ENCODE measurements around the gene BCL2. TPM values are rescaled to one million over a fixed set of nuclear protein-coding genes. Genes with fewer than 3 reads are reported as not detected.

The BCL2 gene
- total RNA-seq, 1 experiment from 2014 or later = 2.5 TPM

DNA sequence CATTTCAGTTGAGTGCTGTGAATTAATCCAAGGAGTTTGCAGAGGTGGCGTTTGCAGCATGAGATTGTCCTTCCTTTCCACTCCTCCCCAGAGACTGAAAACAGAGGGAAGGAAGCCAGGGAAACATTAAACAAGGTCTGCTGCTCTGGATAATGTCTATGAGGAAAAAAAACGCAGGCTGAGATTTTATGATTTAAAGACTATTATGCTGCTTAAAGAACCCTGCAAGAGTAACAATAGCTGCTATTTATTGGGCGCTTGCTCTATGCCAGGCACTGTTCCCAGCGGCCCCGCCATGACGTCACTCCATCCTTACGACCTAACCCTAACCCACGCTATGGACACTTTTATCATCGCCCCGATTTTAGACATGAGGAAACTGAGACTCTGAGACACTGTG, 222.4 kb downstream of the BCL2 start:
- no TSS peak for BruUV-seq (replicated peaks)
- ATAC-seq = no peak
- RAD21 ChIA-PET (ENCODE audit: low non-redundant PET in 1 of 2, low total read pairs in 2 of 2, uncharacterized antibody in 2 of 2, unreplicated experiment in 2 of 2) = no interaction called here

More for the DNA sequence above, 222.4 kb downstream of the BCL2 start:
- TF ChIP-seq SRF (IDR thresholded peaks at IDR 0.05; ENCODE audit: low read depth) (no peak), JUND (IDR thresholded peaks at IDR 0.05) (no peak), EZH2 (IDR thresholded peaks at IDR 0.05) (no peak), TCF7L2 (IDR thresholded peaks at IDR 0.05; ENCODE audit: borderline replicate concordance, extremely low read depth, insufficient read depth, insufficient read length) (no peak), ZNF274 (IDR thresholded peaks at IDR 0.05; ENCODE audit: low read depth, low read length) (no peak), SP1 (IDR thresholded peaks at IDR 0.05; ENCODE audit: low read depth) (no peak), RAD21 (IDR thresholded peaks at IDR 0.05; ENCODE audit: low read depth) (no peak), FOSL1 (IDR thresholded peaks at IDR 0.05; ENCODE audit: low read depth) (no peak), YY1 (IDR thresholded peaks at IDR 0.05; ENCODE audit: extremely low read depth, insufficient replicate concordance, low read depth, low read length) (no peak), ELF1 (IDR thresholded peaks at IDR 0.05; ENCODE audit: borderline replicate concordance, low read depth) (no peak), REST (IDR thresholded peaks at IDR 0.05; ENCODE audit: low read depth) (no peak), EGR1 (IDR thresholded peaks at IDR 0.05; ENCODE audit: low read depth) (no peak)
- TF ChIP-seq, protein P1, sequence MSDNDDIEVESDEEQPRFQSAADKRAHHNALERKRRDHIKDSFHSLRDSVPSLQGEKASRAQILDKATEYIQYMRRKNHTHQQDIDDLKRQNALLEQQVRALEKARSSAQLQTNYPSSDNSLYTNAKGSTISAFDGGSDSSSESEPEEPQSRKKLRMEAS (IDR thresholded peaks at IDR 0.05) = no peak
- TF ChIP-seq, protein P2, sequence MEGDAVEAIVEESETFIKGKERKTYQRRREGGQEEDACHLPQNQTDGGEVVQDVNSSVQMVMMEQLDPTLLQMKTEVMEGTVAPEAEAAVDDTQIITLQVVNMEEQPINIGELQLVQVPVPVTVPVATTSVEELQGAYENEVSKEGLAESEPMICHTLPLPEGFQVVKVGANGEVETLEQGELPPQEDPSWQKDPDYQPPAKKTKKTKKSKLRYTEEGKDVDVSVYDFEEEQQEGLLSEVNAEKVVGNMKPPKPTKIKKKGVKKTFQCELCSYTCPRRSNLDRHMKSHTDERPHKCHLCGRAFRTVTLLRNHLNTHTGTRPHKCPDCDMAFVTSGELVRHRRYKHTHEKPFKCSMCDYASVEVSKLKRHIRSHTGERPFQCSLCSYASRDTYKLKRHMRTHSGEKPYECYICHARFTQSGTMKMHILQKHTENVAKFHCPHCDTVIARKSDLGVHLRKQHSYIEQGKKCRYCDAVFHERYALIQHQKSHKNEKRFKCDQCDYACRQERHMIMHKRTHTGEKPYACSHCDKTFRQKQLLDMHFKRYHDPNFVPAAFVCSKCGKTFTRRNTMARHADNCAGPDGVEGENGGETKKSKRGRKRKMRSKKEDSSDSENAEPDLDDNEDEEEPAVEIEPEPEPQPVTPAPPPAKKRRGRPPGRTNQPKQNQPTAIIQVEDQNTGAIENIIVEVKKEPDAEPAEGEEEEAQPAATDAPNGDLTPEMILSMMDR (IDR thresholded peaks at IDR 0.05 in 2 of 3, conservative IDR thresholded peaks at IDR 0.05 in 1 of 3; ENCODE audit: borderline replicate concordance in 1 of 3, insufficient read depth in 1 of 3, low read depth in 2 of 3, low read length in 2 of 3) = no peak
- H3K9me2 ChIP-seq (ENCODE audit: insufficient read depth) = no peaks in the 10 kb centered on the region
- no peaks in the 10 kb centered on the region for H3K79me2 ChIP-seq (ENCODE audit: insufficient read depth, low read length)
- H4K20me1 ChIP-seq (ENCODE audit: insufficient read depth) = no peaks in the 10 kb centered on the region
- H2AFZ ChIP-seq (ENCODE audit: low read depth, low read length, poor library complexity, severe bottlenecking) = no peak overlapping the region
- H3K27me3 ChIP-seq (ENCODE audit: insufficient read depth, low read length) = no peaks in the 10 kb centered on the region
- no peak overlapping the region for H3K27ac ChIP-seq (ENCODE audit: low read depth, low read length)
- intact Hi-C loops (cut with micrococcal nuclease) = no loop called here
- no peak for DNase-seq (ENCODE audit: low read depth, low spot score)
- H3K4me1 ChIP-seq (ENCODE audit: control insufficient read depth in 1 of 2, insufficient read depth in 2 of 2, low read length in 2 of 2) = no peaks in the 10 kb centered on the region
- H3K4me3 ChIP-seq (replicated peaks in 1 of 2; ENCODE audit: low read depth in 1 of 2, low read length in 2 of 2) = no peak overlapping the region
- H3K36me3 ChIP-seq (ENCODE audit: control insufficient read depth in 1 of 2, insufficient read depth in 2 of 2, low read length in 2 of 2) = no peaks in the 10 kb centered on the region
- ChIA-PET POLR2A (no interaction called here), CTCF (no interaction called here)
- no peak overlapping the region for H3K9ac ChIP-seq (ENCODE audit: low read length)
- no peaks in the 10 kb centered on the region for H3K9me3 ChIP-seq (ENCODE audit: control insufficient read depth in 1 of 2, insufficient read depth in 1 of 2, low read depth in 1 of 2, low read length in 2 of 2)
- no peak overlapping the region for H3K4me2 ChIP-seq (ENCODE audit: low read length)
